CD14-positive monocyte (primary cell): ENCODE measurements around the gene CBX4. TPM values are rescaled to one million over a fixed set of nuclear protein-coding genes. Genes with fewer than 3 reads are reported as not detected.

Experiments
- DNase-seq, 3 donors: peaks; one replicate each; pipeline ENCODE4 v3.0.0-alpha.2; 2011 to 2022
- H2AFZ ChIP-seq: 2 replicates; pipeline ENCODE4 v1.6.0; 2012; ENCODE audit warnings: mild to moderate bottlenecking, low read depth, low read length, inconsistent platforms; ENCODE audit not compliant: insufficient read depth, poor library complexity, severe bottlenecking
- H3K27ac ChIP-seq, 2 donors: 1 replicate in 1 of 2; 2 replicates in 1 of 2; pipeline ENCODE4 v1.5.1; 2012 to 2013; ENCODE audit warnings: low read length in 2 of 2, control low read depth in 1 of 2, inconsistent platforms in 1 of 2, low read depth in 1 of 2, mild to moderate bottlenecking in 1 of 2
- H3K27me3 ChIP-seq, 2 donors: one replicate each; pipeline versions ENCODE4 v1.6.0 to v1.6.1; 2011 to 2013; ENCODE audit warnings: low read length in 2 of 2; ENCODE audit not compliant: control insufficient read depth in 2 of 2, insufficient read depth in 2 of 2
- H3K36me3 ChIP-seq, 2 donors: replicated peaks in 1 of 2; 1 replicate in 1 of 2; 2 replicates in 1 of 2; pipeline versions ENCODE4 v1.5.1 to v1.6.1; 2012 to 2013; ENCODE audit warnings: low read length in 2 of 2, control low read depth in 1 of 2, inconsistent platforms in 1 of 2, mild to moderate bottlenecking in 1 of 2; ENCODE audit not compliant: insufficient read depth in 2 of 2, control insufficient read depth in 1 of 2
- H3K4me1 ChIP-seq, 2 donors: 1 replicate in 1 of 2; 2 replicates in 1 of 2; pipeline versions ENCODE4 v1.5.1 to v1.6.1; 2012 to 2013; ENCODE audit warnings: low read length in 2 of 2, control low read depth in 1 of 2, inconsistent platforms in 1 of 2, mild to moderate bottlenecking in 1 of 2, moderate library complexity in 1 of 2; ENCODE audit not compliant: insufficient read depth in 2 of 2, control insufficient read depth in 1 of 2
- H3K4me2 ChIP-seq: replicated peaks from 2 replicates; pipeline ENCODE3; 2012; ENCODE audit warnings: low read length, moderate library complexity, mild to moderate bottlenecking; ENCODE audit not compliant: poor library complexity, severe bottlenecking; ENCODE audit errors: extremely low read depth
- H3K4me3 ChIP-seq, 3 experiments: fragments of 200-600 bp in 1 of 3; sonication (generic) in 1 of 3; replicated peaks in 1 of 3; 1 replicate in 2 of 3; 2 replicates in 1 of 3; pipeline ENCODE4 v1.5.1; 2011 to 2013; ENCODE audit warnings: low read length in 3 of 3, mild to moderate bottlenecking in 3 of 3, control low read depth in 2 of 3, low read depth in 2 of 3, inconsistent platforms in 1 of 3, moderate library complexity in 1 of 3
- H3K79me2 ChIP-seq: 2 replicates; pipeline ENCODE4 v1.6.0; 2012; ENCODE audit warnings: mild to moderate bottlenecking, control low read depth, inconsistent platforms, low read length, moderate library complexity; ENCODE audit not compliant: insufficient read depth
- H3K9ac ChIP-seq: 2 replicates; pipeline ENCODE4 v1.6.0; 2017; ENCODE audit warnings: low read length, mild to moderate bottlenecking; ENCODE audit not compliant: insufficient read depth, poor library complexity, severe bottlenecking
- H3K9me3 ChIP-seq, 2 donors: replicated peaks in 1 of 2; 1 replicate in 1 of 2; 2 replicates in 1 of 2; pipeline versions ENCODE4 v1.5.1 to v1.6.1; 2012 to 2013; ENCODE audit warnings: low read length in 2 of 2, control low read depth in 1 of 2; ENCODE audit not compliant: control insufficient read depth in 1 of 2, insufficient read depth in 1 of 2
- H4K20me1 ChIP-seq: 2 replicates; pipeline ENCODE4 v1.6.0; 2012; ENCODE audit warnings: mild to moderate bottlenecking, low read length, control low read depth, moderate library complexity; ENCODE audit not compliant: insufficient read depth
- H3K27ac Mint-ChIP-seq, 7 donors: one replicate each; pipeline ENCODE4 v1.8.0; 2020; ENCODE audit warnings: mild to moderate bottlenecking in 7 of 7, mixed read lengths in 7 of 7, moderate library complexity in 6 of 7, inconsistent platforms in 2 of 7
- H3K27me3 Mint-ChIP-seq, 3 donors: one replicate each; pipeline ENCODE4 v1.8.0; 2021 to 2022; ENCODE audit warnings: low read depth in 3 of 3, mild to moderate bottlenecking in 3 of 3, mixed read lengths in 3 of 3, moderate library complexity in 3 of 3, inconsistent platforms in 1 of 3
- H3K36me3 Mint-ChIP-seq, 2 donors: one replicate each; pipeline ENCODE4 v1.8.0; 2020; ENCODE audit warnings: mixed read lengths in 2 of 2, inconsistent platforms in 1 of 2, mild to moderate bottlenecking in 1 of 2
- H3K4me1 Mint-ChIP-seq: one replicate; pipeline ENCODE4 v1.8.0; 2020; ENCODE audit warnings: mild to moderate bottlenecking, mixed read lengths
- H3K4me3 Mint-ChIP-seq, 2 donors: one replicate each; pipeline ENCODE4 v1.8.0; 2020; ENCODE audit warnings: mild to moderate bottlenecking in 2 of 2, mixed read lengths in 2 of 2, moderate library complexity in 1 of 2
- H3K9me3 Mint-ChIP-seq, 7 donors: one replicate each; pipeline ENCODE4 v1.8.0; 2020 to 2022; ENCODE audit warnings: mixed read lengths in 7 of 7, mild to moderate bottlenecking in 6 of 7, moderate library complexity in 6 of 7, inconsistent platforms in 2 of 7
- CTCF ChIP-seq: fragments of 200-600 bp; IDR thresholded peaks from one replicate; pipeline ENCODE4 v1.8.0; 2022; ENCODE audit warnings: antibody characterized with exemption, mild to moderate bottlenecking
- WGBS: methylation state at CpG from one replicate; pipeline ENCODE4 v1.1.5; 2013; ENCODE audit warnings: missing lambda C conversion rate; ENCODE audit not compliant: insufficient coverage; 5-methylcytosine and 5-hydroxymethylcytosine counted together
- intact Hi-C, 2 donors: fragments of 100-400 bp; cut with micrococcal nuclease; formaldehyde crosslinking; loops; one replicate each; pipeline versions ENCODE4 v1.15.0 to v1.15.1; 2023
- polyA plus RNA-seq, 3 donors: library from polyadenylated mRNA; depleted of rRNA in 1 of 3; unstranded in 2 of 3; stranded (reverse) in 1 of 3; fragments of 300-500 nt in 2 of 3; fragments of >200 nt in 1 of 3; fragmentation: Illumina TruSeq in 2 of 3; gene quantifications; 1 replicate in 2 of 3; 2 replicates in 1 of 3; pipeline ENCODE4 v1.2.3, GENCODE V29; 2012 to 2021

The CBX4 gene
- polyA plus RNA-seq, 3 donors: 1.4 to 82.8 (median 3.6) TPM

- no peak for TF ChIP-seq CTCF
- no peak overlapping the region for H3K27ac ChIP-seq
- H3K9me3 ChIP-seq: no peaks in the 10 kb centered on the region
- H3K4me1 ChIP-seq: peaks cover 24 to 36% of the 10 kb centered on the region in 2 donors
- H3K79me2 ChIP-seq: no peaks in the 10 kb centered on the region
- Mint-ChIP-seq H3K4me3 (peak overlapping the region in 1 of 2 donors; percentile 76), H3K27ac (no peak overlapping the region), H3K27me3 (peaks cover 20 to 31% (median 29%) of the 10 kb centered on the region in 3 donors), H3K4me1 (peaks cover 37% of the 10 kb centered on the region), H3K36me3 (no peaks in the 10 kb centered on the region), H3K9me3 (no peaks in the 10 kb centered on the region)
- 89% methylated on average over 1 of the region's 5 CpGs for WGBS
- peaks cover 4% of the 10 kb centered on the region for H4K20me1 ChIP-seq
- H2AFZ ChIP-seq: no peak overlapping the region
- H3K4me2 ChIP-seq: no peak overlapping the region
- H3K4me3 ChIP-seq: no peak overlapping the region
- no peak overlapping the region for H3K9ac ChIP-seq
- H3K27me3 ChIP-seq: peaks cover 0 to 3% of the 10 kb centered on the region in 2 donors
- no peaks in the 10 kb centered on the region for H3K36me3 ChIP-seq
- no peak for DNase-seq
- intact Hi-C loops: no loop called here
Observed at GRCh38 chr17:79825580-79825921, 13.7 kb downstream of the CBX4 start.

- peak overlapping the region in 1 of 7 donors; percentile 10 for H3K27ac Mint-ChIP-seq
- Histone ChIP-seq H3K4me1 (peaks cover 24 to 34% of the 10 kb centered on the region in 2 donors), H3K9me3 (no peaks in the 10 kb centered on the region), H3K9ac (no peak overlapping the region), H3K79me2 (no peaks in the 10 kb centered on the region), H3K4me3 (no peak overlapping the region), H3K36me3 (no peaks in the 10 kb centered on the region), H3K27me3 (peaks cover 0 to 7% of the 10 kb centered on the region in 2 donors), H2AFZ (no peak overlapping the region), H3K4me2 (no peak overlapping the region), H4K20me1 (no peaks in the 10 kb centered on the region), H3K27ac (no peak overlapping the region)
- no peaks in the 10 kb centered on the region for H3K9me3 Mint-ChIP-seq
- peaks cover 34% of the 10 kb centered on the region for H3K4me1 Mint-ChIP-seq
- peak overlapping the region in 1 of 2 donors; percentile 21 for H3K4me3 Mint-ChIP-seq
- intact Hi-C loops: no loop called here
- 84% methylated on average over 4 of the region's 6 CpGs for WGBS
- H3K27me3 Mint-ChIP-seq: peaks cover 23 to 34% (median 34%) of the 10 kb centered on the region in 3 donors
- H3K36me3 Mint-ChIP-seq: no peaks in the 10 kb centered on the region
- no peak for TF ChIP-seq CTCF
- DNase-seq: no peak
Observed at GRCh38 chr17:79824893-79825579, 14.2 kb downstream of the CBX4 start.
